Measurements from ENCODE around the gene RASSF6.
"Not testable (repeated sequence)": the region's sequence is repeated elsewhere in the genome, so short reads cannot be mapped to it uniquely, and the experiment has no call there.

RASSF6 gene

GRCh38 chr4:73608689-73609594 is 11.3 kb downstream of the RASSF6 start:
- no peak for DNase-seq

- DNase-seq = no peak
These were observed 12.7 kb downstream of the RASSF6 start for GRCh38 chr4:73607375-73608033.

GRCh38 chr4:73606465-73606974 is 13.7 kb downstream of the RASSF6 start:
- DNase-seq = no peak

- no peak for DNase-seq
These were observed 16.2 kb downstream of the RASSF6 start for GRCh38 chr4:73603854-73604584.

- DNase-seq = no peak
These were observed 16.9 kb downstream of the RASSF6 start for GRCh38 chr4:73603271-73603710.

GRCh38 chr4:73600954-73601353 is 19.3 kb downstream of the RASSF6 start:
- DNase-seq = no peak

- DNase-seq = no peak
These were observed 21.1 kb downstream of the RASSF6 start for GRCh38 chr4:73599182-73599581.

GRCh38 chr4:73597594-73597993 is 22.6 kb downstream of the RASSF6 start:
- no peak for DNase-seq

- not testable (repeated sequence) for DNase-seq
These were observed 23.1 kb downstream of the RASSF6 start for GRCh38 chr4:73597183-73597582.

- DNase-seq = no peak
These were observed 24.2 kb downstream of the RASSF6 start for GRCh38 chr4:73596001-73596400.

GRCh38 chr4:73593631-73594241 is 26.5 kb downstream of the RASSF6 start:
- DNase-seq = no peak

- DNase-seq = no peak
These were observed 30.1 kb downstream of the RASSF6 start for GRCh38 chr4:73589887-73590801.

- DNase-seq = no peak
These were observed 30.9 kb downstream of the RASSF6 start for GRCh38 chr4:73589261-73589847.

GRCh38 chr4:73588613-73589012 is 31.6 kb downstream of the RASSF6 start:
- no peak for DNase-seq

GRCh38 chr4:73586666-73587065 is 33.6 kb downstream of the RASSF6 start:
- DNase-seq = no peak

GRCh38 chr4:73586040-73586439 is 34.2 kb downstream of the RASSF6 start:
- no peak for DNase-seq

- DNase-seq = no peak
These were observed 34.9 kb downstream of the RASSF6 start for GRCh38 chr4:73585345-73585744.

- DNase-seq = no peak
These were observed 36.6 kb downstream of the RASSF6 start for GRCh38 chr4:73583666-73584065.

- DNase-seq = no peak
These were observed 42.9 kb downstream of the RASSF6 start for GRCh38 chr4:73577371-73577770.

- DNase-seq = no peak
These were observed 43.9 kb downstream of the RASSF6 start for GRCh38 chr4:73576381-73576780.

- no peak for DNase-seq
These were observed 44.6 kb downstream of the RASSF6 start for GRCh38 chr4:73575660-73576059.

Data from CD4-positive, alpha-beta T cell treated with Interleukin-15 for 1 hour (primary cell).